ENCODE data around the gene PSMD6.

DNA sequence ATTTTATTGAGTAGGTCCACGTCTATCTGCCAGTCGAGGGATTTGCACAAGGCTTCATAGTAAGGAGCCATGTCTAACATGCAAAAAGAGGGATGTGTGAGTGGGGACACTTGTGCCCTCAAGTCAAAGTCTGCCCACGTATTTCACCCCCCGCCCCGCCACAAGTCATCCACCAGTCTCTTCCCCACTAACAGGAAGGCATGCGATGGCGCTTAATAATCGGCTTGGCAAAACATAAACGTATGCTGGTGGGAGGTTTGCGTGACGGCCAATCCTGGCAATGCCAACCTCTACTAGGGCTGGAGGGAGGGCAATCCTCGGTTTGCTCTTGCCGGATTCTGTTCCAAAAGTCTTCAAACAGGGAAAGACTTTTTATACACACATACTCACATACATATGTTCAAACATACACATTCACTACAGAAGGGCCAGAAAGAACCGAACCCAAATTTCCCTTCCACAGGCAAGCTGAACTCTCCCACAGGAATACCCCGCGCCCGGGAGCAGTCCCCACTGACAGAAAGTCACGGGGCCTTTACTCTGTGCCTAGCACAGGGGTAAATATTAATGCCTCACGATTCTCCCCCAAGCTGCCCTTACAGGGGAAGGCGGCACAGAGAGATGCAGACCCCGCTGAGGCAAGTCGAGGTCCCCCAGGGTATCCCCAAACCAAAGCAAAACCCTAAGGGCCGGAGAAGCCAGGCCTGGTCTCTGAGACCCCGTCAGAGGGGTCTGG is 675 bp downstream of the PSMD6 start:
- TF ChIP-seq POLR2AphosphoS5 (IDR thresholded peaks at IDR 0.05; ENCODE audit: low read depth) (no peak; the same call in 1 of the 2 replicates), GABPA (IDR thresholded peaks at IDR 0.05; ENCODE audit: low read depth) (no peak)
- TF ChIP-seq, protein P1, sequence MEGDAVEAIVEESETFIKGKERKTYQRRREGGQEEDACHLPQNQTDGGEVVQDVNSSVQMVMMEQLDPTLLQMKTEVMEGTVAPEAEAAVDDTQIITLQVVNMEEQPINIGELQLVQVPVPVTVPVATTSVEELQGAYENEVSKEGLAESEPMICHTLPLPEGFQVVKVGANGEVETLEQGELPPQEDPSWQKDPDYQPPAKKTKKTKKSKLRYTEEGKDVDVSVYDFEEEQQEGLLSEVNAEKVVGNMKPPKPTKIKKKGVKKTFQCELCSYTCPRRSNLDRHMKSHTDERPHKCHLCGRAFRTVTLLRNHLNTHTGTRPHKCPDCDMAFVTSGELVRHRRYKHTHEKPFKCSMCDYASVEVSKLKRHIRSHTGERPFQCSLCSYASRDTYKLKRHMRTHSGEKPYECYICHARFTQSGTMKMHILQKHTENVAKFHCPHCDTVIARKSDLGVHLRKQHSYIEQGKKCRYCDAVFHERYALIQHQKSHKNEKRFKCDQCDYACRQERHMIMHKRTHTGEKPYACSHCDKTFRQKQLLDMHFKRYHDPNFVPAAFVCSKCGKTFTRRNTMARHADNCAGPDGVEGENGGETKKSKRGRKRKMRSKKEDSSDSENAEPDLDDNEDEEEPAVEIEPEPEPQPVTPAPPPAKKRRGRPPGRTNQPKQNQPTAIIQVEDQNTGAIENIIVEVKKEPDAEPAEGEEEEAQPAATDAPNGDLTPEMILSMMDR (IDR thresholded peaks at IDR 0.05; ENCODE audit: insufficient read depth, low read length): no peak
- TF ChIP-seq, protein P2, sequence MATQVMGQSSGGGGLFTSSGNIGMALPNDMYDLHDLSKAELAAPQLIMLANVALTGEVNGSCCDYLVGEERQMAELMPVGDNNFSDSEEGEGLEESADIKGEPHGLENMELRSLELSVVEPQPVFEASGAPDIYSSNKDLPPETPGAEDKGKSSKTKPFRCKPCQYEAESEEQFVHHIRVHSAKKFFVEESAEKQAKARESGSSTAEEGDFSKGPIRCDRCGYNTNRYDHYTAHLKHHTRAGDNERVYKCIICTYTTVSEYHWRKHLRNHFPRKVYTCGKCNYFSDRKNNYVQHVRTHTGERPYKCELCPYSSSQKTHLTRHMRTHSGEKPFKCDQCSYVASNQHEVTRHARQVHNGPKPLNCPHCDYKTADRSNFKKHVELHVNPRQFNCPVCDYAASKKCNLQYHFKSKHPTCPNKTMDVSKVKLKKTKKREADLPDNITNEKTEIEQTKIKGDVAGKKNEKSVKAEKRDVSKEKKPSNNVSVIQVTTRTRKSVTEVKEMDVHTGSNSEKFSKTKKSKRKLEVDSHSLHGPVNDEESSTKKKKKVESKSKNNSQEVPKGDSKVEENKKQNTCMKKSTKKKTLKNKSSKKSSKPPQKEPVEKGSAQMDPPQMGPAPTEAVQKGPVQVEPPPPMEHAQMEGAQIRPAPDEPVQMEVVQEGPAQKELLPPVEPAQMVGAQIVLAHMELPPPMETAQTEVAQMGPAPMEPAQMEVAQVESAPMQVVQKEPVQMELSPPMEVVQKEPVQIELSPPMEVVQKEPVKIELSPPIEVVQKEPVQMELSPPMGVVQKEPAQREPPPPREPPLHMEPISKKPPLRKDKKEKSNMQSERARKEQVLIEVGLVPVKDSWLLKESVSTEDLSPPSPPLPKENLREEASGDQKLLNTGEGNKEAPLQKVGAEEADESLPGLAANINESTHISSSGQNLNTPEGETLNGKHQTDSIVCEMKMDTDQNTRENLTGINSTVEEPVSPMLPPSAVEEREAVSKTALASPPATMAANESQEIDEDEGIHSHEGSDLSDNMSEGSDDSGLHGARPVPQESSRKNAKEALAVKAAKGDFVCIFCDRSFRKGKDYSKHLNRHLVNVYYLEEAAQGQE (IDR thresholded peaks at IDR 0.05; ENCODE audit: insufficient replicate concordance, low read depth): no peak
